IPS-15b (cell line): Measurements from ENCODE around the gene KIAA0930.

Experiments used
- H3K27me3 ChIP-seq: one replicate; pipeline ENCODE4 v1.6.1; 2013; ENCODE audit warnings: low read length; ENCODE audit not compliant: control insufficient read depth, insufficient read depth
- H3K36me3 ChIP-seq: one replicate; pipeline ENCODE4 v1.6.1; 2013; ENCODE audit warnings: low read length; ENCODE audit not compliant: control insufficient read depth, insufficient read depth
- H3K4me1 ChIP-seq: one replicate; pipeline ENCODE4 v1.6.1; 2013; ENCODE audit warnings: mild to moderate bottlenecking, low read length; ENCODE audit not compliant: control insufficient read depth, insufficient read depth
- H3K4me3 ChIP-seq: one replicate; pipeline ENCODE4 v1.5.1; 2013; ENCODE audit warnings: low read depth, low read length
- H3K9ac ChIP-seq: one replicate; pipeline ENCODE4 v1.6.1; 2013; ENCODE audit warnings: low read depth, mild to moderate bottlenecking, low read length
- H3K9me3 ChIP-seq: one replicate; pipeline ENCODE4 v1.6.1; 2013; ENCODE audit warnings: mild to moderate bottlenecking, low read length; ENCODE audit not compliant: control insufficient read depth, insufficient read depth

Gene KIAA0930

DNA sequence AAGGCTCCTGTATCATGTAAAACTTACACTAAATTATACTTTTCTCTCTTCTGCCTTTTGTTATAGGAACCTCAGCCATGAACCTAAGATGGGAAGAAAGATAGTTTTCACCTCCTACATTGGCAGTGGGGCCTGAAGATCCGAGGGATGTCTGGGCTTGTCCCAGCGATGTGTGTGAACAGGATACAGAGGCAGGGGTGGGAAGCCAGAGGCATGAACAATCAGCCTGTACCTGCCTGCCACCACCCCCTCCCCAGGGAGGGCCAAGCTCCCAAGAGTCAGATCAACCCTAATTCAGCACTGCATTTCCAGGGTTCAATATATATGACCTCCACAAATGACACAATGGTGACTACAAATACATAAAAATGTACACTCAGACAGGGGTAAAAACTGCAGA is 9.4 kb downstream of the KIAA0930 start:
- Histone ChIP-seq H3K4me3 (no peak overlapping the region), H3K9me3 (no peaks in the 10 kb centered on the region), H3K4me1 (peaks cover 3% of the 10 kb centered on the region), H3K27me3 (no peaks in the 10 kb centered on the region), H3K9ac (no peak overlapping the region), H3K36me3 (no peaks in the 10 kb centered on the region)

DNA sequence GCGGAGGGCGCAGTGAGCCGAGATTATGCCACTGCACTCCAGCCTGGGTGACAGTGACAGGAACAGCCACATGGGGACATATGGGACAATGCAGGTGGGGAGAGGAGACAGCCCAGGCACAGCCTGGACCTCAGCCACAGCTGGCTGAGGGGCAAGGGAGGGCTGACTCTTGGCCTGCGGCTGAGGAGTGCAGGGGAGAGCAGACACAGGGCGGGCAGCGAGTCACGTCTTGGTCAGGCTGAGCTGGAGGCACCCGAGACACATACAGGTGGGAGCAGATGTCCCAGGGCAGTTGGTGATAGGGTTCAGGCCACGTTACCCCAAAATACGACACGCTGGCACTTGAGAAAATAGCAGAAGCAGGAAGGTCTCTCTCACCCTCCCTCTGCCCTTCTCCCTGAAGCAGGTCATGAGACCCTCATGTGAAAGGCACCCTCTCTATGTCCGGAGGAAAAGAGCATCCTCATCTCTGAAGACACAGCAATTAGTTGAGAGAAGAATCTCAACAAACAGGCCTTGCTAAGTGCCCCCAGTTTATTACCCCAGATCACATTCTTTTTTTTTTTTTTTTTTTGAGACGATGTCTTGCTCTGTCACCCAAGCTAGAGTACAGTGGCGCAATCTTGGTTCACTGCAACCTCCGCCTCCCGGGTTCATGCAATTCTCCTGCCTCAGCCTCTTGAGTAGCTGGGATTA is 10.5 kb downstream of the KIAA0930 start:
- Histone ChIP-seq H3K9me3 (no peaks in the 10 kb centered on the region), H3K36me3 (no peaks in the 10 kb centered on the region), H3K4me1 (peaks cover 3% of the 10 kb centered on the region), H3K9ac (no peak overlapping the region), H3K4me3 (no peak overlapping the region), H3K27me3 (no peaks in the 10 kb centered on the region)

DNA sequence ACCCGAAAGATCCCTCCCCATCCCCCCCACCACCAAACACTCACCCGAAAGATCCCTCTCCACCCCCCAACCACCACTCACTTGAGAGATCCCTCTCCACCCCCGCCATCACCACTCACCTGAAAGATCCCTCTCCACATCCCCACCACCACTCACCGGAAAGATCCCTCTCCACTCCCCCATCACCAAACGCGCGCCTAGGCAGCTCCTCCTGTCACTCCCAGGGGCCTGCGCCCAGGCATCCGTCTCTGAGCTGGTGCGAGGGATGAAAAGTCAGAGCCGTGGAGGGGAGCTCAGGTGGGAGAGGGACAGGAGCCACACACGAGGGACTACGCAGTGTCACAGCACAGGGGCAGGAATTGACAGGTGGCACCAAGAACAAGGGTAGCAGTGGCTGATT is 11.5 kb downstream of the KIAA0930 start:
- no peaks in the 10 kb centered on the region for H3K27me3 ChIP-seq

DNA sequence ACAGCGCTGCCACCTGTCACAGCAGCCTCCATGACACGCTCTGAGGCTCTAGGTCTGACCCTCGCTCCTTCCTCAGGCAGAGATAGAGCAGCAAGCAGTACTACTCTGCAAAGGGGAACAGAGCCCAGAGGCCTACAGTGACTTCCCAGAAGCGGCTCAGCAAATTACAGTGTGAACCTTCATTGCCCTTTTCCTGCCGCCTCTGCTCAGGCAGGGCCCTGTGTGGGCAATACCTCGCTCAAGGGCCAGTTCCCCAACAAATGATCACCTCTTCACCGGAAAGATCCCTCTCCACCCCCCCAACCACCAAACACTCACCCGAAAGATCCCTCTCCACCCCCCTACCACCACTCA is 12.3 kb downstream of the KIAA0930 start:
- no peak overlapping the region for H3K4me3 ChIP-seq
- H3K9ac ChIP-seq = no peak overlapping the region
- no peaks in the 10 kb centered on the region for H3K36me3 ChIP-seq
- no peaks in the 10 kb centered on the region for H3K9me3 ChIP-seq
- H3K27me3 ChIP-seq = no peaks in the 10 kb centered on the region
- peaks cover 3% of the 10 kb centered on the region for H3K4me1 ChIP-seq

More for the DNA sequence above, 11.5 kb downstream of the KIAA0930 start:
- H3K4me1 ChIP-seq = peaks cover 3% of the 10 kb centered on the region
- no peaks in the 10 kb centered on the region for H3K9me3 ChIP-seq
- no peak overlapping the region for H3K9ac ChIP-seq
- no peak overlapping the region for H3K4me3 ChIP-seq
- no peaks in the 10 kb centered on the region for H3K36me3 ChIP-seq

DNA sequence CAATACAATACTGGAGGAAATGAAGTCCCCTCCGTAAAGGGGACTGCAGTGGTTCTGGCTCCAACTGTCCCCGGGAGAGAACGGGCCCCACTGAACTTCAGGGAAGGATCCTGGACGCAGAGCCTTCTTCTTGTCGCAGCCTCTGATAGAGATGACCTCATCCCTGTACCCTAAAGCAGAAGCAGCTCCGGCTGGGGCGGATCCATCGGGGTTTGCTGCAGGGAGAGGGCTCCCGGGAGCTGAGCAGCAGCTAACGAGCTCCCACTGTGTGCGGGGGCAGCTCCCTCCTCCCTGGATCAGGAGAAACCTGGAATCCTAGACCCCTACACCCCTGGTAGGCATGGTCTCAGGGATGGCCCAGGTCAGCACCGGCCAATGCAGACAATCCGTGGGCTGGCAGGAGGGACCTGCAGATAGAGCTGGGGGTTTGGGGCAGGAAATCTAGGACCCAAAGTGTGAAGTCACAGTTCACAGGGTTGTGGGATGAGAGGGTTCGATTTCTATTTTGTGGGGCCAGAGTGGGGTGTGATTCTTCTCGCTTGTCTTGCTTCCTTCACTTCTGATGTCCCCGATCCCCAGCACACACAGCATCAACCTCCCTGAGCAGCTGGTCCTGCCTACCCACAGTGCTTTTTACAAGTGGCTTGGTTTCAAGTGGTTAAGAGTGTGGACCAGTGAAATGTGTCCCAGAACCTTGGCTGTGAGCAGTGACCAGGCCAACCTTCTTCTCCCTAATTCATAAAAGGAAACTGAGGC is 12.9 kb downstream of the KIAA0930 start:
- Histone ChIP-seq H3K9ac (no peak overlapping the region), H3K4me1 (peaks cover 3% of the 10 kb centered on the region), H3K9me3 (no peaks in the 10 kb centered on the region), H3K27me3 (no peaks in the 10 kb centered on the region), H3K4me3 (no peak overlapping the region), H3K36me3 (no peaks in the 10 kb centered on the region)

DNA sequence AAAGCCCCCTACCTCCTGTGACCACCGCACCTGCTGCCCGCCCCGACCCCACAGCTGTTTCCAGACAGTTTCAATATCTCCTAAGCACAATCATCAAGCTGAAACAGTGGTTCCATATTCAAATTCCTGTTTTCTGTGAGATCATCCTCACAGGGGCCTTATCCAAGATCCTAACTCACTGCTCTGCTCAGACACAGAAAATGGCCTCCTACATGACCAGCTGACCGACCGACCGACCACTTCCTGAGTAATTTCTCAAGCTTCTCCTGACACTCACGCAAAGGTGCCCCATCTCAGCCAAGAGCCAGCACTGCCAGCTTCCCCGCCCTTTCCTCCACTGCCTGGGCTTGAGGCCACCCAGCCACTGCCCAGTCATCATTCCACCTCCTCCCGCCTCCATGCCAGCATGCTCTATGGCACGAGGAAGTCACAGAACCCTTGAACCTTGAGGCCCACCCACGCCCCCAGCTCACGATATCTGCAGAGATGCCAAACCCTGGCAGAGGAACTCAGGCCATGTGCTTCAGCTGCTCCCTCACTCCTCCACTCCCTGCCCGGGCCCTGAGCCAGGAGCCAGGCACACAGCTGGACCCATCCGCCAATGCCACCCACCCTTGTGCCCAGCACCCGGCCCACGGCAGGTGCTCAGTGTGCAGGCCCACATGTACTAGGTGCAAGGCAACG is 14.0 kb downstream of the KIAA0930 start:
- Histone ChIP-seq H3K36me3 (no peaks in the 10 kb centered on the region), H3K4me3 (no peak overlapping the region), H3K9me3 (no peaks in the 10 kb centered on the region), H3K9ac (no peak overlapping the region), H3K4me1 (peaks cover 3% of the 10 kb centered on the region), H3K27me3 (no peaks in the 10 kb centered on the region)

DNA sequence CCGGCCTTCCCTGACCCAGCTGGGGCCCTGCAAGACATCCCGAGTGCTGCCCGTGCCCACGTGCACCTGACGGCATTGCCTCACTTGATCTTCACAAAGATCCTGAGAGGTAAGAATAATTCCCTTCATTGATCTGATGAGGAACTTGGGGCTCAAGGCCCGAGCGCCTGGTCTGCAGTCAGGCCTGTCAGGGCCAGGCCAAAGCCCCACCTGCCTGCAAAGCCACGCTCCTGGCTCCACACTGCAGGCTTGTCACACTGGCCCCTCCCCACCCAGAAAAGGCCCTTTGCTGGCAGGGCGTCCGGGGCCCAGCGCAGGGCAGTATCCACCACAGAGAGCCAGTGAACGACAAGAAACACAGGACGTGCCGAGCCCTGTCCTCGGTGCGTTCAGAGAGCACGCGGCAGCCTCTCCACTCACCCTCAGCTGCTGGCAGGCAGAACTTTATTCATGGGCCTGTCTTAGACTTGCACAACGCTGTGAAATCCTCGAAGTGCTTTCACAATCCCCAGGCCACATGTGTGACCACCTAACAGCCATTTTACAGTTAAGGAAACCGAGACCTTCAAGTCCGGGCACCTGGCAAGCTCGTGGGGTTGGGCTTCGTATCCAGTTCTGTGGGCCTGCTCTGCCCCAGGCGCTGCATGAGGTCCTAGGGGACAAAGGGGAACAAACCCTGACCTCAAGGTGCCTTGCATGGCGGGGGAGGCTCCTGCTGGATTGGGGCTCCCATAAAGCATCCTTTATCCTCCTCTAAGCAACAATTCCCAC is 14.8 kb downstream of the KIAA0930 start:
- no peaks in the 10 kb centered on the region for H3K9me3 ChIP-seq
- H3K4me1 ChIP-seq = peaks cover 3% of the 10 kb centered on the region
- no peaks in the 10 kb centered on the region for H3K27me3 ChIP-seq
- H3K4me3 ChIP-seq = no peak overlapping the region
- H3K36me3 ChIP-seq = no peaks in the 10 kb centered on the region
- H3K9ac ChIP-seq = no peak overlapping the region

DNA sequence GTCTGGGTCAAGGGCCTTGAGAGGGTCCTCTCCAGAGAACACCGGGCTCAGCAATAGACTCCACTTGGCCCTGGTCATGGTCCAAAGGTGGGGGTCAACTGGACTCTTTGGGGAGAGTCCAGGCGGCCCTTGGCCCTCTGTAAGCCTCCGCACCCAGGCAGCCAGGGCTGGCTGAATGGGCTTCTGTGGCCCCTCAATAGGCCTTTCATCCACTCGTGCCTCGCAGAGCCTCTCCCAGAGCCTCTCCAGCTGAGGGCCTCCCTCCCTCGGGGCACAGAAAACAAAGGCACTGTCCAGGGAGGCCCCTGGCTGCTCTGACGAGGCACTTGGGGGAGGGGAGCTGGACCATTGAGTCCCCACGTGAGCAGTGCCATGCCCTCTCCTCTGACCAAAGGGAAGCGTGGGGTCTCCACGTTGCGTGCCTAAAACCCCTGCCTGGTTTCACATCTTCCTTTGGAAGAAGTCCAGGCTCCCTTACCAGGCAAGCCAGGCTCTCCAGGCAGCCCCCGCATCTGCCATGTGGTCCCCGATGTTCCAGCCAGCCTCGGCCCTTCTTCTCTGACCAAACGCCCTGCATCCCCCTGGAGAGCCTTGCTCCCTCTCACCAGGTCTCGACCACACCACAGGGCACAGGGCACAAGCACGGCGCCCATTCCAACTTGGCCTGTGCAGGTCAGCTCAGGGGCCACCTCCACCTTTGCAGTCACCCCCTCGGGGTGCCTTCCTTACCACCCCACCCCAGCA is 15.5 kb downstream of the KIAA0930 start:
- Histone ChIP-seq H3K27me3 (no peaks in the 10 kb centered on the region), H3K9ac (no peak overlapping the region), H3K4me1 (peaks cover 3% of the 10 kb centered on the region), H3K4me3 (no peak overlapping the region), H3K9me3 (no peaks in the 10 kb centered on the region), H3K36me3 (no peaks in the 10 kb centered on the region)

DNA sequence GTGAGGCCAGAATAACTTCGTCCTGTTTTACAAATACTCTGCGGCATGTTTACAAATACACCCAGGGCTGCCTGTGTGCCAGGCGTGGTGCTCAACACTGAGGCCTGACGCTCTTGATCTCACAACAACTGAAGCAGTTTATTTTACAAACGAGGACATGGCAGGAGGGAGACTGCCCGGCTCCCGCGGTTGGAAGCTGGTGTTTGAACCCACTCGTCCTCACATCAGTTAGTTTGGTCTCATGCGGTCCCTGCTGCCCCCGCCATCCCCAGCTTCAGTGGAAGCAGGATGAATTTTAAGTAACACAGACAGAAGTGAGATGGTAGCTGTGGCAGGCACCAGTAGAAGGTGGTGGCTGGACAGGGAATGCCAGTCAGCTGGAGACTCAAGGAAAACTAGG is 16.4 kb downstream of the KIAA0930 start:
- H3K36me3 ChIP-seq = no peaks in the 10 kb centered on the region
- H3K4me1 ChIP-seq = peaks cover 3% of the 10 kb centered on the region
- no peaks in the 10 kb centered on the region for H3K9me3 ChIP-seq
- H3K27me3 ChIP-seq = no peaks in the 10 kb centered on the region
- H3K4me3 ChIP-seq = no peak overlapping the region
- peak overlapping the region; percentile 54 for H3K9ac ChIP-seq

DNA sequence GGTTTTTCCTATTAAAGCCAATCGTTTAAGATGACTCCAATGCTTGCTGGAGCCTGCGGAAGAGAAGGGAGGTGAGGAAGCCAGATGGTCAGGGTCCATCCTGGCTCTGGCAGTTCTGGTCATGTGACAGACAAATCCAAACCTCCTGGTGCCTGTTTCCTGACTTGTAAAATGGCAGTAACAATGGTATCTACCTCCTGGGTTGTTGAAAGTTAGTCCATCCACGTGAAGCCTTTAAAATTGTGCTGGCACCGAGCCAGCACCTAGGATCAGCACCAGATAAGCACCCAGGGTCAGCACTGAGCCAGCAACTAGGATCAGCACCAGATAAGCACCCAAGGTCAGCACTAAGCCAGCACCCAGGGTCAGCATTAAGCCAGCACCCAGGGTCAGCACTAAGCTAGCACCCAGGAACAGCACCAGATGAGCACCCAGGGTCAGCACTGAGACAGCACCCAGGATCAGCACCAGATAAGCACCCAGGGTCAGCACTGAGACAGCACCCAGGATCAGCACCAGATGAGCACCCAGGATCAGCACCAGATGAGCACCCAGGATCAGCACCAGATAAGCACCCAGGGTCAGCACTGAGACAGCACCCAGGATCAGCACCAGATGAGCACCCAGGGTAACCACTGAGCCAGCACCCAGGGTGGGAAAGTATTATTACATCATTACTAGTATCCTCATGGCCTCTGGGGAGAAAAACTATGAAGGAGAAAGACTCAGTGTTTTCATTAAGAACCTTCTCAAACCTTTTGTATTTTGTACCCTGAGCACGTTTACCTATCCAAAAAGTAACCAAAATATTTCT is 17.2 kb downstream of the KIAA0930 start:
- Histone ChIP-seq H3K36me3 (no peaks in the 10 kb centered on the region), H3K27me3 (no peaks in the 10 kb centered on the region), H3K4me1 (peaks cover 3% of the 10 kb centered on the region), H3K9me3 (no peaks in the 10 kb centered on the region), H3K9ac (no peak overlapping the region), H3K4me3 (no peak overlapping the region)
